Astrocyte of the spinal cord (primary cell): Measurements from ENCODE around the gene A3GALT2.

ENCODE experiments used
- DNase-seq: peaks from one replicate; pipeline ENCODE4 v3.0.0; 2011; ENCODE audit warnings: low read depth, low spot score
- H3K4me3 ChIP-seq: 2 replicates; pipeline ENCODE4 v1.5.1; 2011; ENCODE audit warnings: low read depth, mild to moderate bottlenecking, low read length, moderate library complexity
- CTCF ChIP-seq: IDR thresholded peaks from 2 replicates; pipeline ENCODE4 v1.5.1; 2012; ENCODE audit warnings: low read depth, mild to moderate bottlenecking, low read length, inconsistent platforms
- in situ Hi-C: cut with HindIII; loops from 2 replicates; pipeline ENCODE4 v1.10.0; 2017; ENCODE audit warnings: low sequenced_read_pairs

The A3GALT2 gene

DNA sequence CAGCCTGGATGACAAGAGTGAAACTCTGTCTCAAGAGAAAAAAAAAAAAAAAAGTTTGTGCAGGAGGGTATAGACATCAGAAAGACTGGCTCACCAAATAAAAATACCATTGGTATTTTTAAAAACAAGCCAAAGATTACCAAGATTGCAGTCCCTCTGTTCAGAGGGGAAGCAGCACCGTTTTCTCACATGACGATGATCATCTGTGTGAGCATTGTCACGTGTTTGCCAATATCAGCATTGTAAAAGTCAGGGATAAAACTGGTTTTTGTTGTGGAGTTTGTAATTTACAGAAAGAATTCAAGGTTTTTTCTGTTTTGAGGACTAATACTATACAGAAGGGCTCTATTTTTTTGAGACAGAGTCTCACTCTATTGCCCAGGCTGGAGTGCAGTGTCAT lies 38.1 kb downstream of the A3GALT2 start:
- in situ Hi-C loops = no loop called here
- no peak for DNase-seq
- no peak overlapping the region for H3K4me3 ChIP-seq
- TF ChIP-seq CTCF = no peak

- TF ChIP-seq CTCF = no peak
- in situ Hi-C loops = no loop called here
- no peak for DNase-seq
- H3K4me3 ChIP-seq = no peak overlapping the region
Measured at GRCh38 chr1:33281554-33282303, 39.2 kb downstream of the A3GALT2 start.

DNA sequence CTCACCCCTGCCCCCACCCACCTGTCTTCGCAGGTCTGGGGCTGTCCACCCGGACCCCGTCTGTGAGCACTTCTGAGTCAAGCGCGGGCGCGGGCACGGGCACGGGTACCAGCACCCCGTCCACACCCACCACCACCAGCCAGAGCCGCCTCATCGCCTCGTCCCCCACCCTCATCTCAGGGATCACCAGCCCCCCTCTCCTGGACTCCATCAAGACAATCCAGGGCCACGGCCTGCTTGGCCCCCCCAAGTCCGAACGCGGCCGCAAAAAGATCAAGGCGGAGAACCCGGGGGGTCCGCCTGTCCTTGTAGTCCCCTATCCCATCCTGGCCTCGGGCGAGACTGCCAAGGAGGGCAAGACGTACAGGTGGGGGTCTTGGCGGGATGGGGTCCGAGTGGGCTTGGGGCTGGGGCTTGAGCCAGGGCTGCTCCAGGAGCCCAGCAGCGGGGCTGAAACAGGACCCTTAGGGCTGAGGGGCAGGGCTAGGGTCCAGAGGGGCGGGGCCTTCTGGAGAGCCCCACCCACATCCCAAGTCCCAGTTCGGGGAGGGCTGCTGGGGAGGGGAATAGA lies 40.7 kb downstream of the A3GALT2 start:
- in situ Hi-C loops = no loop called here
- no peak overlapping the region for H3K4me3 ChIP-seq
- TF ChIP-seq CTCF = no peak
- no peak for DNase-seq

DNA sequence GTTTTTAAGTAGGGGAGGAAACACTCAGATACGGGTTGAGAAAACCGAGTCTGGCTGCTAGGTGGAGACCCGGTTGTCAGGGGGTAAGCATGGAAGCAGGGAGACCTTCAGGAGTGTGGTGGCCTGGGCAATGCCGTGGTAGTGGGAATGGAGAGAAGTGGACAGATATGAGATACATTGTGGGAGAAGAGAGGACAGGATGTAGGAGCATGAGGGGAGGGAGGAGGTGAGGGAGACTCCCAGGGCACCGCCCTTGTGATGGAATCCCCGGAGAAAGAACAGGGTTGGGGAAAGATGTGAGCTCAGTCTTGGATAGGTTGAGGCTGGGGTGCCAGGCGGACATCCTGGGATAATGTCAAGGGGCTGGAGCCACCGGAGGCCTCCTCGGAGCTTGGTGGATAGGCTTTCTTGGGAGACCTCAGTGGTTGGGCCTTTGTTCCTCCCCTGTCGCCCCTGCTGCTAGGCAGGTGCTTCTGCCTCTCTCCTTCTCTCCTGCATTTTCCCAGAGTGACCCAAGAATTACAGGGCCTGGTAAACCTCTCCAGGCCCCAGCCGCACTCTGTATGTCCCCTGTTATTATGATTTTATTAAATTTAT lies 43.3 kb downstream of the A3GALT2 start:
- DNase-seq = no peak
- no peak for TF ChIP-seq CTCF
- in situ Hi-C loops = no loop called here
- no peak overlapping the region for H3K4me3 ChIP-seq

- H3K4me3 ChIP-seq = no peak overlapping the region
- in situ Hi-C loops = no loop called here
- TF ChIP-seq CTCF = no peak
- no peak for DNase-seq
Measured at GRCh38 chr1:33276573-33277298, 44.2 kb downstream of the A3GALT2 start.

DNA sequence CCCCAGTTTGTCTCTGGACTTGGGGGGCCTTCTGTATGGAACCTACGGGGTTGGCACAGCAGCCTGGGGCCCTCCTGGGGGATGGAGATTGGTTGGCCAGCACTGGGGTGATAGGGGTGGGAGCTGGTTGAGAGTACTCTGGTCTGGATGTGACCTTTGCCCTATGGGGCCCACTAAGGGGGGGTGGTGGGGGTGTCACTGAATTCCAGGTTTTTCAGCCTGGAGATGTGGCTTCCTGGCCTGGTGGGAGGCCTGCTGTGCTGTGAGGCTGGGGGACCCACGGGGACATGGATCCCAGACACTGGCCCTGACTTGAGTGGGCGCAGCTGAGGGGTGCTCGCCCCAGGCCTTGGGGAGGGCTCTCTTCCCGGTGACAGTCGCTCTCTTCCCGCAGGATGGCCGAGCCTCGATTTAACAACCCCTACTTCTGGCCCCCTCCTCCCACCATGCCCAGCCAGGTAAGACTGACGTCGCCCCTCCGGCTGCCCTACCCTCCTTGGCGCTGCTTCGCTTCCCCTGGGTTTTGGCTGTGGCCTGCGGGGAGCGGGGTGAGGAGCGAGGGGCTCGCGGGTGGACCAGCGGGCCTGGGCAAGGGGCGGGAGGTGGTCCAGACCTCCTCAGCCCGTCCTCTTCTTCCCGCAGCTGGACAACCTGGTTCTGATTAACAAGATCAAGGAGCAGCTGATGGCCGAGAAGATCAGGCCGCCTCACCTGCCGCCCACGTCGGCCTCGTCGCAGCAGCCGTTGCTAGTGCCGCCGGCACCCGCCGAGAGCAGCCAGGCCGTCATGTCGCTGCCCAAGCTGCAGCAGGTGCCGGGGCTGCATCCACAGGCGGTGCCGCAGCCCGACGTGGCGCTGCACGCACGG lies 45.0 kb downstream of the A3GALT2 start:
- H3K4me3 ChIP-seq = no peak overlapping the region
- in situ Hi-C loops = no loop called here
- no peak for DNase-seq
- TF ChIP-seq CTCF = no peak
